IPS-15b (cell line): ENCODE measurements around the gene LRRC45.
A peak's percentile ranks its signal among the peaks of the same experiment; 100 is the strongest.
"Not testable (repeated sequence)": the region's sequence is repeated elsewhere in the genome, so short reads cannot be mapped to it uniquely, and the experiment has no call there.

Experiments used
- H3K27me3 ChIP-seq: one replicate; pipeline ENCODE4 v1.6.1; 2013; ENCODE audit warnings: low read length; ENCODE audit not compliant: control insufficient read depth, insufficient read depth
- H3K36me3 ChIP-seq: one replicate; pipeline ENCODE4 v1.6.1; 2013; ENCODE audit warnings: low read length; ENCODE audit not compliant: control insufficient read depth, insufficient read depth
- H3K4me1 ChIP-seq: one replicate; pipeline ENCODE4 v1.6.1; 2013; ENCODE audit warnings: mild to moderate bottlenecking, low read length; ENCODE audit not compliant: control insufficient read depth, insufficient read depth
- H3K4me3 ChIP-seq: one replicate; pipeline ENCODE4 v1.5.1; 2013; ENCODE audit warnings: low read depth, low read length
- H3K9ac ChIP-seq: one replicate; pipeline ENCODE4 v1.6.1; 2013; ENCODE audit warnings: low read depth, mild to moderate bottlenecking, low read length
- H3K9me3 ChIP-seq: one replicate; pipeline ENCODE4 v1.6.1; 2013; ENCODE audit warnings: mild to moderate bottlenecking, low read length; ENCODE audit not compliant: control insufficient read depth, insufficient read depth

Gene LRRC45

GRCh38 chr17:82036634-82037091 lies 13.6 kb downstream of the LRRC45 start:
- Histone ChIP-seq H3K9ac (peak overlapping the region; percentile 54), H3K27me3 (peaks cover 4% of the 10 kb centered on the region), H3K4me3 (peak overlapping the region; percentile 76), H3K4me1 (no peaks in the 10 kb centered on the region), H3K9me3 (no peaks in the 10 kb centered on the region), H3K36me3 (no peaks in the 10 kb centered on the region)

- H3K4me1 ChIP-seq: no peaks in the 10 kb centered on the region
- H3K27me3 ChIP-seq: peaks cover 4% of the 10 kb centered on the region
- peak within 1 kb of the TSS; percentile 54 for H3K9ac ChIP-seq
- H3K4me3 ChIP-seq: peak within 1 kb of the TSS; percentile 76
- H3K9me3 ChIP-seq: no peaks in the 10 kb centered on the region
- no peaks in the 10 kb centered on the region for H3K36me3 ChIP-seq
Measured at GRCh38 chr17:82037092-82037888, 14.2 kb downstream of the LRRC45 start, which contains the start of gene DCXR. Gene DCXR (minus strand): TSS chr17:82037697. CDS start chr17:82037682, 15 bp downstream.

- Histone ChIP-seq H3K27me3 (peaks cover 4% of the 10 kb centered on the region), H3K36me3 (no peaks in the 10 kb centered on the region), H3K9me3 (no peaks in the 10 kb centered on the region), H3K4me1 (no peaks in the 10 kb centered on the region), H3K4me3 (peak overlapping the region; percentile 2), H3K9ac (no peak overlapping the region)
Measured at GRCh38 chr17:82037889-82038195, 14.7 kb downstream of the LRRC45 start.

GRCh38 chr17:82038796-82039409 lies 15.8 kb downstream of the LRRC45 start:
- not testable (repeated sequence) for H3K27me3 ChIP-seq, H3K36me3 ChIP-seq

GRCh38 chr17:82039695-82040299 lies 16.7 kb downstream of the LRRC45 start:
- H3K4me1 ChIP-seq: no peaks in the 10 kb centered on the region
- H3K27me3 ChIP-seq: peaks cover 4% of the 10 kb centered on the region
- H3K9ac ChIP-seq: no peak overlapping the region
- H3K4me3 ChIP-seq: no peak overlapping the region
- no peaks in the 10 kb centered on the region for H3K36me3 ChIP-seq
- no peaks in the 10 kb centered on the region for H3K9me3 ChIP-seq

More at GRCh38 chr17:82038796-82039409, 15.8 kb downstream of the LRRC45 start:
- not testable (repeated sequence) for H3K9me3 ChIP-seq, H3K9ac ChIP-seq, H3K4me1 ChIP-seq, H3K4me3 ChIP-seq

GRCh38 chr17:82041144-82041814 lies 18.2 kb downstream of the LRRC45 start:
- no peaks in the 10 kb centered on the region for H3K4me1 ChIP-seq
- no peaks in the 10 kb centered on the region for H3K36me3 ChIP-seq
- H3K4me3 ChIP-seq: no peak overlapping the region
- no peak overlapping the region for H3K9ac ChIP-seq
- H3K27me3 ChIP-seq: peaks cover 4% of the 10 kb centered on the region
- no peaks in the 10 kb centered on the region for H3K9me3 ChIP-seq

- Histone ChIP-seq H3K36me3 (peaks cover 8% of the 10 kb centered on the region), H3K9me3 (no peaks in the 10 kb centered on the region), H3K9ac (no peak overlapping the region), H3K4me1 (no peaks in the 10 kb centered on the region), H3K4me3 (no peak overlapping the region), H3K27me3 (peaks cover 2% of the 10 kb centered on the region)
Measured at GRCh38 chr17:82042649-82043048, 19.5 kb downstream of the LRRC45 start.

- H3K9ac ChIP-seq: no peak overlapping the region
Measured at GRCh38 chr17:82043507-82043906, 20.4 kb downstream of the LRRC45 start.

GRCh38 chr17:82045936-82046484 lies 22.9 kb downstream of the LRRC45 start:
- no peak overlapping the region for H3K4me3 ChIP-seq

More at GRCh38 chr17:82043507-82043906, 20.4 kb downstream of the LRRC45 start:
- no peaks in the 10 kb centered on the region for H3K9me3 ChIP-seq
- peaks cover 2% of the 10 kb centered on the region for H3K27me3 ChIP-seq
- H3K4me1 ChIP-seq: no peaks in the 10 kb centered on the region
- H3K4me3 ChIP-seq: no peak overlapping the region
- H3K36me3 ChIP-seq: peaks cover 13% of the 10 kb centered on the region

GRCh38 chr17:82046903-82047302 lies 23.8 kb downstream of the LRRC45 start:
- no peaks in the 10 kb centered on the region for H3K27me3 ChIP-seq
- no peak overlapping the region for H3K4me3 ChIP-seq
- H3K9ac ChIP-seq: no peak overlapping the region
- H3K9me3 ChIP-seq: no peaks in the 10 kb centered on the region
- H3K4me1 ChIP-seq: no peaks in the 10 kb centered on the region
- peaks cover 27% of the 10 kb centered on the region for H3K36me3 ChIP-seq

More at GRCh38 chr17:82045936-82046484, 22.9 kb downstream of the LRRC45 start:
- H3K27me3 ChIP-seq: no peaks in the 10 kb centered on the region
- no peaks in the 10 kb centered on the region for H3K4me1 ChIP-seq
- H3K36me3 ChIP-seq: peaks cover 27% of the 10 kb centered on the region
- H3K9ac ChIP-seq: no peak overlapping the region
- H3K9me3 ChIP-seq: no peaks in the 10 kb centered on the region

GRCh38 chr17:82047379-82047778 lies 24.3 kb downstream of the LRRC45 start:
- no peaks in the 10 kb centered on the region for H3K9me3 ChIP-seq
- H3K4me3 ChIP-seq: no peak overlapping the region
- H3K36me3 ChIP-seq: peaks cover 27% of the 10 kb centered on the region
- H3K9ac ChIP-seq: no peak overlapping the region
- H3K27me3 ChIP-seq: no peaks in the 10 kb centered on the region
- H3K4me1 ChIP-seq: no peaks in the 10 kb centered on the region
